GM18520 (cell line): ENCODE results near the gene SPACA7.
"Not testable (repeated sequence)": the region's sequence is repeated elsewhere in the genome, so short reads cannot be mapped to it uniquely, and the experiment has no call there.

ENCODE experiments used
- ATAC-seq: cut with Tn5 transposase; IDR thresholded peaks from one replicate; pipeline ENCODE4 v1.9.1; 2021; ENCODE audit not compliant: unreplicated experiment

The SPACA7 gene

GRCh38 chr13:112349681-112350080 is 26.5 kb upstream of the SPACA7 start:
- no peak for ATAC-seq

- ATAC-seq, result no peak
Observed at GRCh38 chr13:112350300-112350699, 25.9 kb upstream of the SPACA7 start.

- ATAC-seq, result no peak
Observed at GRCh38 chr13:112351825-112352224, 24.3 kb upstream of the SPACA7 start.

- ATAC-seq, result no peak
Observed at GRCh38 chr13:112353856-112354255, 22.3 kb upstream of the SPACA7 start.

- ATAC-seq, result no peak
Observed at GRCh38 chr13:112354330-112355273, 21.6 kb upstream of the SPACA7 start.

GRCh38 chr13:112355274-112355838 is 20.8 kb upstream of the SPACA7 start:
- ATAC-seq, result no peak

- ATAC-seq, result no peak
Observed at GRCh38 chr13:112356190-112356589, 20.0 kb upstream of the SPACA7 start.

GRCh38 chr13:112358156-112358555 is 18.0 kb upstream of the SPACA7 start:
- no peak for ATAC-seq

- ATAC-seq, result no peak
Observed at GRCh38 chr13:112362021-112362420, 14.1 kb upstream of the SPACA7 start.

- ATAC-seq, result no peak
Observed at GRCh38 chr13:112363867-112364528, 12.2 kb upstream of the SPACA7 start.

GRCh38 chr13:112366907-112367646 is 9.1 kb upstream of the SPACA7 start:
- no peak for ATAC-seq

- no peak for ATAC-seq
Observed at GRCh38 chr13:112368883-112369282, 7.3 kb upstream of the SPACA7 start.

- ATAC-seq, result no peak
Observed at GRCh38 chr13:112370311-112370710, 5.8 kb upstream of the SPACA7 start.

- ATAC-seq, result no peak
Observed at GRCh38 chr13:112374271-112374670, 1.9 kb upstream of the SPACA7 start.

- no peak for ATAC-seq
Observed at GRCh38 chr13:112391746-112392145, 15.6 kb downstream of the SPACA7 start.

- no peak for ATAC-seq
Observed at GRCh38 chr13:112392719-112393118, 16.6 kb downstream of the SPACA7 start.

GRCh38 chr13:112395022-112395421 is 18.9 kb downstream of the SPACA7 start:
- ATAC-seq, result not testable (repeated sequence)

- ATAC-seq, result not testable (repeated sequence)
Observed at GRCh38 chr13:112395941-112396340, 19.8 kb downstream of the SPACA7 start.

GRCh38 chr13:112397108-112397507 is 21.0 kb downstream of the SPACA7 start:
- ATAC-seq, result no peak

GRCh38 chr13:112398347-112398746 is 22.2 kb downstream of the SPACA7 start:
- ATAC-seq, result peak; percentile 53

GRCh38 chr13:112409828-112410227 is 33.7 kb downstream of the SPACA7 start:
- ATAC-seq, result not testable (repeated sequence)
